Heart right ventricle (tissue), 16 donors: ENCODE results near the gene FBXO44. TPM values are rescaled to one million over a fixed set of nuclear protein-coding genes. Genes with fewer than 3 reads are reported as not detected.

ENCODE experiments used
- ATAC-seq, 8 donors: fragments of 200-7000 bp; cut with Tn5 transposase; one replicate each; pipeline ENCODE4 v1.9.1; 2020; ENCODE audit warnings: mild to moderate bottlenecking in 8 of 8, moderate library complexity in 8 of 8, moderate number of reproducible peaks in 1 of 8
- DNase-seq, 2 donors: peaks; one replicate each; pipeline ENCODE4 v3.0.0-alpha.2; 2020
- H3K27ac ChIP-seq, 10 donors: fragments of 200-600 bp; sonication (generic) in 2 of 10; one replicate each; pipeline versions ENCODE4 v1.5.0 to v1.8.0; 2020 to 2022; ENCODE audit warnings: mild to moderate bottlenecking in 3 of 10
- H3K27me3 ChIP-seq, 7 donors: fragments of 200-600 bp; one replicate each; pipeline ENCODE4 v1.8.0; 2021 to 2022; ENCODE audit warnings: mild to moderate bottlenecking in 2 of 7
- H3K36me3 ChIP-seq, 9 donors: fragments of 200-600 bp; sonication (generic) in 1 of 9; one replicate each; pipeline versions ENCODE4 v1.5.0 to v1.8.0; 2020 to 2022; ENCODE audit warnings: mild to moderate bottlenecking in 2 of 9
- H3K4me1 ChIP-seq, 9 donors: fragments of 200-600 bp; sonication (generic) in 1 of 9; one replicate each; pipeline versions ENCODE4 v1.5.0 to v1.8.0; 2020 to 2022; ENCODE audit warnings: mild to moderate bottlenecking in 4 of 9
- H3K4me3 ChIP-seq, 10 donors: fragments of 200-600 bp; sonication (generic) in 2 of 10; one replicate each; pipeline versions ENCODE4 v1.5.0 to v1.8.0; 2020 to 2022; ENCODE audit warnings: mild to moderate bottlenecking in 7 of 10, moderate library complexity in 2 of 10
- H3K9me3 ChIP-seq, 11 donors: fragments of 200-600 bp in 10 of 11; sonication (generic) in 2 of 11; one replicate each; pipeline versions ENCODE4 v1.5.0 to v1.8.0; 2013 to 2022; ENCODE audit warnings: mild to moderate bottlenecking in 2 of 11, control low read depth in 1 of 11, moderate library complexity in 1 of 11
- CTCF ChIP-seq, 9 donors: fragments of 200-600 bp; sonication (generic) in 2 of 9; IDR thresholded peaks; one replicate each; pipeline versions ENCODE4 v1.5.0 to v1.8.0; 2021 to 2022; ENCODE audit warnings: antibody characterized with exemption in 9 of 9, mild to moderate bottlenecking in 5 of 9, moderate library complexity in 1 of 9
- WGBS, 2 donors: extraction: QIAGEN DNeasy Blood & Tissue Kit; methylation state at CpG; one replicate each; pipeline ENCODE4 v1.1.7; 2013; ENCODE audit warnings: inconsistent platforms in 1 of 2; 5-methylcytosine and 5-hydroxymethylcytosine counted together
- intact Hi-C, 10 donors: fragments of 100-400 bp; cut with DNase I; formaldehyde crosslinking; loops; one replicate each; pipeline versions ENCODE4 v1.11.1 to v1.14.2; 2022
- polyA plus RNA-seq, 2 donors: library from polyadenylated mRNA; stranded (reverse); fragments of 200-250 nt; gene quantifications; one replicate each; pipeline ENCODE4 v1.2.3, GENCODE V29; 2013
- total RNA-seq, 10 donors: library from RNA; stranded (reverse); fragmentation: NEBNext Ultra II Directional in 3 of 10; extraction: Animal tissue kit (Norgen Biotek cat#: 25700) in 3 of 10; gene quantifications; one replicate each; pipeline versions ENCODE4 v1.2.1 to v1.2.4, GENCODE V29; 2021 to 2023
- donor health status: Arrhythmogenic right ventricular cardiomyopathy.
- donor health status: ischemic (EF 13 %, LVEDD 7.1; RV severe dilation, severe dysfunction).
- donor health status: healthy with polysubstance abuse.
- donor health status: DM: no; HTN: yes; CAD: no.
- donor health status: DM: no; HTN: no; CAD: no.
- donor health status: ischemic (EF 25% LVEDD 6.9; RV normal size, moderate dysfunction).
- donor health status: ischemic (EF 25% LVEDD 5.7; RV mildly dilated, moderate dysfunction).
- donor health status: healthy.
- donor health status: DM: yes; HTN: yes; CAD: no.
- donor health status: Ischemic cardiomyopathy.
- donor health status: ischemic (EF 35%, LVEDD 5.7; RV mildly dilated, moderate dysfunction).
- donor health status: nonischemic (EF 11% LVEDD 7.7; RV severe dilation, severe dysfunction).
- donor health status: DM: yes; HTN: yes; CAD: no.
- donor health status: PGD.
- donor health status: ischemic (EF 29% LVEDD 5.4; RV normal size, mild dysfunction).
- donor health status: nonischemic (EF 23%, LVEDD 6.1; RV moderate dilation, normal function).

FBXO44 gene
- total and polyA plus RNA-seq, 12 donors = 10.1 to 28.2 (median 15.8) TPM

- DNase-seq (no peak), ATAC-seq (no peak)
- WGBS, 2 donors = 86 to 89% methylated on average over 11 of the region's 11 CpGs
- H3K27me3 ChIP-seq = peaks cover 3 to 51% (median 23%) of the 10 kb centered on the region in 7 donors
- TF ChIP-seq CTCF (IDR thresholded peaks at IDR 0.05) = no peak
- no peaks in the 10 kb centered on the region for H3K9me3 ChIP-seq
- intact Hi-C loops = loop anchor here in 4 of 10 donors (2.0 to 5.0 kb wide), 3 partner anchors 65 to 70 kb away; no protein-coding TSS in a partner anchor
- H3K27ac ChIP-seq = no peak overlapping the region
- no peak overlapping the region for H3K4me3 ChIP-seq
- H3K36me3 ChIP-seq = peaks cover 0 to 8% (median 0%) of the 10 kb centered on the region in 9 donors
- H3K4me1 ChIP-seq = peaks cover 4 to 52% (median 35%) of the 10 kb centered on the region in 9 donors
Observed at GRCh38 chr1:11652203-11652780, 2.4 kb upstream of the FBXO44 start.

GRCh38 chr1:11653101-11653860 lies 1.4 kb upstream of the FBXO44 start:
- Histone ChIP-seq H3K9me3 (no peaks in the 10 kb centered on the region), H3K4me3 (no peak overlapping the region), H3K4me1 (peaks cover 4 to 44% (median 30%) of the 10 kb centered on the region in 9 donors), H3K27ac (peak overlapping the region in 1 of 10 donors; percentile 15), H3K27me3 (peaks cover 3 to 51% (median 20%) of the 10 kb centered on the region in 7 donors), H3K36me3 (peaks cover 0 to 15% (median 0%) of the 10 kb centered on the region in 9 donors)
- 71 to 76% methylated on average over 17 of the region's 17 CpGs for WGBS, 2 donors
- DNase-seq (no peak), ATAC-seq (no peak)
- intact Hi-C loops = loop anchor here in 4 of 10 donors (2.0 to 5.0 kb wide), 3 partner anchors 64 to 69 kb away; no protein-coding TSS in a partner anchor
- no peak for TF ChIP-seq CTCF (IDR thresholded peaks at IDR 0.05)

- no peak for ATAC-seq
- peaks cover 3 to 47% (median 18%) of the 10 kb centered on the region in 7 donors for H3K27me3 ChIP-seq
- H3K9me3 ChIP-seq = no peaks in the 10 kb centered on the region
- H3K36me3 ChIP-seq = peaks cover 0 to 20% (median 3%) of the 10 kb centered on the region in 9 donors
- intact Hi-C loops = loop anchor here in 4 of 10 donors (2.0 to 5.0 kb wide), 3 partner anchors 64 to 69 kb away; no protein-coding TSS in a partner anchor
- peak overlapping the region in 9 of 10 donors; percentile 56 to 77 (median 66) for H3K4me3 ChIP-seq
- no peak for TF ChIP-seq CTCF (IDR thresholded peaks at IDR 0.05)
- no peak for DNase-seq
- H3K27ac ChIP-seq = peak overlapping the region in 1 of 10 donors; percentile 15
- H3K4me1 ChIP-seq = peaks cover 4 to 39% (median 25%) of the 10 kb centered on the region in 9 donors
- 61% methylated on average over 7 of the region's 7 CpGs for WGBS, 2 donors
Observed at GRCh38 chr1:11653861-11654136, 878 bp upstream of the FBXO44 start.

- DNase-seq (no peak), ATAC-seq (peak in 3 of 8 donors; percentile 7 to 9 (median 7))
- TF ChIP-seq CTCF (IDR thresholded peaks at IDR 0.05) = no peak
- H3K4me1 ChIP-seq = peaks cover 4 to 25% (median 15%) of the 10 kb centered on the region in 9 donors
- peak overlapping the region in 4 of 10 donors; percentile 34 to 66 (median 53) for H3K27ac ChIP-seq
- H3K4me3 ChIP-seq = peak overlapping the region; percentile 33 to 77 (median 66)
- intact Hi-C loops = loop anchor here in 3 of 10 donors (5.0 kb wide), 2 partner anchors 62 to 67 kb away; no protein-coding TSS in a partner anchor
- H3K27me3 ChIP-seq = peaks cover 0 to 33% (median 7%) of the 10 kb centered on the region in 7 donors
- H3K36me3 ChIP-seq = peaks cover 0 to 31% (median 3%) of the 10 kb centered on the region in 9 donors
- no peaks in the 10 kb centered on the region for H3K9me3 ChIP-seq
- WGBS, 2 donors = 10 to 12% methylated on average over 30 to 45 of the region's 45 CpGs
Observed at GRCh38 chr1:11654939-11655808, 497 bp downstream of the FBXO44 start.
